HEK293T (cell line): ENCODE measurements around the gene LAMP1.

Experiments used
- CTCF ChIA-PET: fragments of 350-600 bp; formaldehyde crosslinking; extraction: SDS; loops from one replicate; lab custom pipeline; 2021; ENCODE audit warnings: antibody characterized with exemption, inconsistent platforms; lab: Yijun Ruan, JAX
- POLR2A ChIA-PET: fragments of 350-600 bp; formaldehyde crosslinking; extraction: SDS; loops from one replicate; lab custom pipeline; 2020; ENCODE audit warnings: antibody characterized with exemption, inconsistent platforms; lab: Yijun Ruan, JAX
- DNase-seq: peaks from one replicate; pipeline ENCODE4 v3.0.0; 2012; ENCODE audit warnings: mixed read lengths; ENCODE audit errors: extremely low spot score
- ARNT ChIP-seq: fragments of 450-650 bp; IDR thresholded peaks from 2 replicates; pipeline ENCODE4 v1.6.1; 2017; ENCODE audit warnings: mild to moderate bottlenecking
- BHLHE40 ChIP-seq: fragments of 450-650 bp; IDR thresholded peaks from 2 replicates; pipeline ENCODE4 v1.6.1; 2016; ENCODE audit warnings: mild to moderate bottlenecking, moderate library complexity, borderline replicate concordance
- CTBP1 ChIP-seq: fragments of 450-650 bp; IDR thresholded peaks from 2 replicates; pipeline ENCODE4 v1.6.1; 2016; ENCODE audit warnings: borderline replicate concordance
- ELF4 ChIP-seq: fragments of 450-650 bp; IDR thresholded peaks from 2 replicates; pipeline ENCODE4 v1.6.1; 2017; ENCODE audit warnings: antibody characterized with exemption
- FOXA1 ChIP-seq: fragments of 450-650 bp; IDR thresholded peaks from 2 replicates; pipeline ENCODE4 v1.6.1; 2016; ENCODE audit warnings: mild to moderate bottlenecking
- FOXK2 ChIP-seq: fragments of 450-650 bp; IDR thresholded peaks from 2 replicates; pipeline ENCODE4 v1.6.1; 2016; ENCODE audit warnings: mild to moderate bottlenecking
- FOXM1 ChIP-seq: fragments of 450-650 bp; IDR thresholded peaks from 2 replicates; pipeline ENCODE4 v1.6.1; 2017; ENCODE audit warnings: mild to moderate bottlenecking, borderline replicate concordance
- HDGF ChIP-seq: fragments of 450-650 bp; IDR thresholded peaks from 2 replicates; pipeline ENCODE4 v1.6.1; 2017; ENCODE audit warnings: antibody characterized with exemption, borderline replicate concordance
- L3MBTL2 ChIP-seq: fragments of 450-650 bp; conservative IDR thresholded peaks from 2 replicates; pipeline ENCODE4 v1.6.1; 2016; ENCODE audit warnings: mild to moderate bottlenecking
- LEF1 ChIP-seq: fragments of 450-650 bp; IDR thresholded peaks from 2 replicates; pipeline ENCODE4 v1.6.1; 2017; ENCODE audit warnings: mild to moderate bottlenecking, borderline replicate concordance
- NFRKB ChIP-seq: fragments of 450-650 bp; IDR thresholded peaks from 2 replicates; pipeline ENCODE4 v1.6.1; 2016; ENCODE audit warnings: mild to moderate bottlenecking, moderate library complexity
- PKNOX1 ChIP-seq: fragments of 450-650 bp; IDR thresholded peaks from 2 replicates; pipeline ENCODE4 v1.6.1; 2016
- SP1 ChIP-seq: fragments of 450-650 bp; IDR thresholded peaks from 2 replicates; pipeline ENCODE4 v1.6.1; 2017
- SUZ12 ChIP-seq: fragments of 450-650 bp; IDR thresholded peaks from 2 replicates; pipeline ENCODE4 v1.6.1; 2016; ENCODE audit warnings: mild to moderate bottlenecking
- TARDBP ChIP-seq: fragments of 450-650 bp; IDR thresholded peaks from 2 replicates; pipeline ENCODE4 v1.6.1; 2016
- ZNF384 ChIP-seq: fragments of 450-650 bp; IDR thresholded peaks from 2 replicates; pipeline ENCODE4 v1.6.1; 2016

The LAMP1 gene

GRCh38 chr13:113329656-113330312, 32.7 kb downstream of the LAMP1 start:
- TF ChIP-seq ZNF384 (no peak), SP1 (no peak), LEF1 (no peak), TARDBP (no peak), PKNOX1 (no peak), ELF4 (no peak), FOXM1 (no peak), FOXA1 (no peak), NFRKB (no peak), L3MBTL2 (no peak), HDGF (no peak), SUZ12 (no peak), BHLHE40 (no peak), CTBP1 (no peak), ARNT (no peak), FOXK2 (no peak)
- no peak for DNase-seq
- ChIA-PET CTCF (no interaction called here), POLR2A (no interaction called here)

DNA sequence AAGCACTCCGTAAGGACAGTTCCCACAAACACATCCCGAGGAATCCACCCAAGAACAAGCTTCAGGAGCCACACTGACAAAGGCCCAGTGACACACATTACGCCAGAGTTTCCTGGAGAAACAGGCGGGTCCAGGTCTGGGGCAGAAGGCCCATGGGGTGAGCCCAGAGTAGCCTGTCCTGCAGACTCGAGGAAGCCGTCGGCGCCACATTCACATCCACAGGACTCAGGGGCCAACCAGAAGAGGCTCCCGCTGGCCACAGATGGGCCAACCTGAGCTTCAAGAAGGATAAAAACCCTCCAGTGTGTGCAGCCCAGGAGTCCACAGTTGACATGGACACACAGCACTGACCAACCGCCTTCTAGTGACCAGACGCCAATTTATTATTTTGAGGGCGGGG, 35.6 kb downstream of the LAMP1 start:
- POLR2A ChIA-PET = no interaction called here
- CTCF ChIA-PET = no interaction called here
- no peak for DNase-seq
- no peak for TF ChIP-seq L3MBTL2
- no peak for TF ChIP-seq CTBP1
- TF ChIP-seq BHLHE40 = no peak
- TF ChIP-seq SP1 = no peak
- TF ChIP-seq ELF4 = no peak
- TF ChIP-seq NFRKB = no peak
- no peak for TF ChIP-seq LEF1
- TF ChIP-seq FOXK2 = no peak
- no peak for TF ChIP-seq HDGF
- no peak for TF ChIP-seq TARDBP
- no peak for TF ChIP-seq FOXM1
- TF ChIP-seq PKNOX1 = no peak
- TF ChIP-seq ARNT = no peak
- TF ChIP-seq SUZ12 = no peak
- TF ChIP-seq FOXA1 = no peak
- TF ChIP-seq ZNF384 = no peak

GRCh38 chr13:113333076-113333475, 36.0 kb downstream of the LAMP1 start:
- TF ChIP-seq HDGF = no peak
- TF ChIP-seq TARDBP = no peak
- no peak for TF ChIP-seq FOXM1
- TF ChIP-seq BHLHE40 = no peak
- no peak for TF ChIP-seq PKNOX1
- TF ChIP-seq SP1 = no peak
- no peak for TF ChIP-seq NFRKB
- no peak for TF ChIP-seq FOXK2
- TF ChIP-seq ELF4 = no peak
- no peak for TF ChIP-seq SUZ12
- no peak for TF ChIP-seq ARNT
- no peak for TF ChIP-seq CTBP1
- no peak for TF ChIP-seq FOXA1
- no peak for TF ChIP-seq ZNF384
- TF ChIP-seq LEF1 = no peak
- TF ChIP-seq L3MBTL2 = no peak
- CTCF ChIA-PET = no interaction called here
- POLR2A ChIA-PET = no interaction called here

DNA sequence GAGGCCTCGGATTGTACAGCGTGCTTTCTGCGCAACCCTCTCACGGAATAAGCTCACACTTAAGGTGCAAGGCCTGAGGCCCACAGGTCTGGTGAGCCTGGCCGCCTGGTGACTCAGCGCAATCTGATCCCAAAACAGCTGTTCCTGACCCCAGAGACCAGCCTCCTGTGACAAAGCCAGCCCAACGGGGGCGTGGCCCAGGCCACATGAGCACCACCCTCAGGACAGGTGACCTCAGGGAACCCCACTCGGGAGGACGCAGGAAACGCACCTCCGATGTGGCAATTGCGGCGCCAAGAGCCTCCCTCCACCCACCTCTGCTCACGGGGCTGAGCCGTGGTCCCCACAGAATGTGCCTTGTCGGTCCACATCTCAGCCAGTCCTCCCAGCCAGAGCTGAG, 40.5 kb downstream of the LAMP1 start:
- no peak for DNase-seq
- POLR2A ChIA-PET = no interaction called here
- CTCF ChIA-PET = no interaction called here
- TF ChIP-seq TARDBP (no peak), CTBP1 (no peak), FOXK2 (no peak), NFRKB (no peak), FOXM1 (no peak), ELF4 (no peak), L3MBTL2 (no peak), SP1 (no peak)

More at GRCh38 chr13:113333076-113333475, 36.0 kb downstream of the LAMP1 start:
- no peak for DNase-seq

DNA sequence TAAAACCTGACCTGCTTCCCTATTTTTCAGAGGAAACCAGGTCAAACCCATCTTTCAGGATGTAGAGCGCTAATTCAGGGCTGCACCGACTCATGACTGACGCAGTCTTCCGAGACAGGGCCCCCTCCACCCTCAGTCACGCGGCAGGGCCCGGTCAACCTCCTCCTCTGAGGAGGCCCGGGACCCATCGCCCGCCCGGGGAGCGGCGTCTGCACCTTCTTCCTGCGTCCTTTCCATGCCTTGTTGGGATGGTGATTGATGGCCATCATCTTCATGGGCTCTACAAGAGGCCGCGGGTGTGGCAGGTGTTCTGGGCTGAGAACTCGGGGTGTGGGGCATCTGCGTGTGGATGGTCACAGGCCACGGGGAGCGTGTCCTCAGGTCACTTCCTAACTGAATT, 40.9 kb downstream of the LAMP1 start:
- ChIA-PET CTCF (no interaction called here), POLR2A (no interaction called here)
- DNase-seq = no peak

More for the DNA sequence above, 40.9 kb downstream of the LAMP1 start:
- TF ChIP-seq SP1 (no peak), HDGF (no peak), ELF4 (no peak), FOXM1 (no peak), PKNOX1 (no peak), ARNT (no peak), CTBP1 (no peak), ZNF384 (no peak), TARDBP (no peak), FOXA1 (no peak), NFRKB (no peak), LEF1 (no peak), SUZ12 (no peak), FOXK2 (no peak), L3MBTL2 (no peak), BHLHE40 (no peak)
